ENCODE data around the gene TTYH3. TPM values are rescaled to one million over a fixed set of nuclear protein-coding genes. Genes with fewer than 3 reads are reported as not detected.
"Not testable (repeated sequence)": the region's sequence is repeated elsewhere in the genome, so short reads cannot be mapped to it uniquely, and the experiment has no call there.

The TTYH3 gene
- total RNA-seq, 1 experiment from 2014 or later: 278 TPM

DNA sequence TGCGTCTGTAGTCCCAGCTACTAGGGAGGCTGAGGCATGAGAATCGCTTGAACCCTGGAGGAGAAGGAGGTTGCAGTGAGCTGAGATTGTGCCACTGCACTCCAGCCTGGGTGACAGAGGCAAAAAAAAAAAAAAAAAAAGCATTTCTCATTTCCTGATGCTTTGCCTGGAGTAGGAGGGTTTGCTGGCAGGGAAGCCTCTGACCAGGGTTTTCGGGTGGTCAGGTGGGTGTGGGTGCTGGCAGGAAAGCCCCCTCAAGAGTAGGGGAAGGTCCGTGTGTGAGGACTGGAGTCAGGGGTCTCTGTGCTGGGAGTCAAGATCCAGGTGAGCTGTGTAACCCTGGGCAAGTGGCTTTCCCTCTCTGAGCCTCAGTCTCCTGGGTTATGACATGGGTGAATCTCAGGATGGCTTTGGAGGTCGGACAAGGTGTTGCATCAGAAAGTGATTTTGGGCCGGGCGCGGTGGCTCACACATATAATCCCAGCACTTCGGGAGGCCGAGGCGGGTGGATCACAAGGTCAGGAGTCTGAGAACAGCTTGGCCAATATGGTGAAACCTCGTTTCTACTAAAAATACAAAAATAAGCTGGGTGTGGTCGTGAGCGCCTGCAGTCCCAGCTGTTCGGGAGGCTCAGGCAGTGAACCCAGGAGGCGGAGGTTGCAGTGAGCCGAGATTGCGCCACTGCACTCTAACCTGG lies 59.4 kb downstream of the TTYH3 start:
- no peak for ATAC-seq
- TF ChIP-seq, protein P1, sequence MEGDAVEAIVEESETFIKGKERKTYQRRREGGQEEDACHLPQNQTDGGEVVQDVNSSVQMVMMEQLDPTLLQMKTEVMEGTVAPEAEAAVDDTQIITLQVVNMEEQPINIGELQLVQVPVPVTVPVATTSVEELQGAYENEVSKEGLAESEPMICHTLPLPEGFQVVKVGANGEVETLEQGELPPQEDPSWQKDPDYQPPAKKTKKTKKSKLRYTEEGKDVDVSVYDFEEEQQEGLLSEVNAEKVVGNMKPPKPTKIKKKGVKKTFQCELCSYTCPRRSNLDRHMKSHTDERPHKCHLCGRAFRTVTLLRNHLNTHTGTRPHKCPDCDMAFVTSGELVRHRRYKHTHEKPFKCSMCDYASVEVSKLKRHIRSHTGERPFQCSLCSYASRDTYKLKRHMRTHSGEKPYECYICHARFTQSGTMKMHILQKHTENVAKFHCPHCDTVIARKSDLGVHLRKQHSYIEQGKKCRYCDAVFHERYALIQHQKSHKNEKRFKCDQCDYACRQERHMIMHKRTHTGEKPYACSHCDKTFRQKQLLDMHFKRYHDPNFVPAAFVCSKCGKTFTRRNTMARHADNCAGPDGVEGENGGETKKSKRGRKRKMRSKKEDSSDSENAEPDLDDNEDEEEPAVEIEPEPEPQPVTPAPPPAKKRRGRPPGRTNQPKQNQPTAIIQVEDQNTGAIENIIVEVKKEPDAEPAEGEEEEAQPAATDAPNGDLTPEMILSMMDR (IDR thresholded peaks at IDR 0.05): no peak
- TF ChIP-seq REST (IDR thresholded peaks at IDR 0.05; ENCODE audit: insufficient read depth in 1 of 2, low read depth in 2 of 2, low read length in 1 of 2) (no peak), TCF7L2 (IDR thresholded peaks at IDR 0.05; ENCODE audit: low read depth, low read length) (no peak), POLR2AphosphoS5 (IDR thresholded peaks at IDR 0.05; ENCODE audit: low read depth, low read length) (no peak), SIN3A (IDR thresholded peaks at IDR 0.05; ENCODE audit: borderline replicate concordance, insufficient read depth, low read depth, low read length) (no peak)
- ChIA-PET POLR2A (no interaction called here), CTCF (interaction anchor here (0.7 to 1.6 kb wide), 2 partner anchors 10 to 29 kb away, joined by 4 to 7 read pairs; no protein-coding TSS in a partner anchor)
- intact Hi-C loops (cut with micrococcal nuclease; ENCODE audit: unreplicated experiment): no loop called here
- in situ Hi-C loops (cut with HindIII; ENCODE audit: low pct_unique_long_range_greater_than_20kb, low sequenced_read_pairs): no loop called here
- Histone ChIP-seq H3K36me3 (ENCODE audit: control insufficient read depth, insufficient read depth, low read length) (no peaks in the 10 kb centered on the region), H3K27me3 (ENCODE audit: control insufficient read depth, insufficient read depth, low read length) (peaks cover 3% of the 10 kb centered on the region; the same call in 1 of the 2 replicates), H3K4me1 (ENCODE audit: control insufficient read depth, insufficient read depth, low read length) (peaks cover 3% of the 10 kb centered on the region; the same call in 1 of the 2 replicates), H3K4me3 (ENCODE audit: low read depth in 2 of 2, low read length in 2 of 2) (no peak overlapping the region), H3K27ac (ENCODE audit: low read length) (no peak overlapping the region), H3K9me3 (ENCODE audit: control insufficient read depth, insufficient read depth, low read depth, low read length) (no peaks in the 10 kb centered on the region)
- no peak for DNase-seq (ENCODE audit: low read depth, low spot score)
- BruUV-seq (replicated peaks): no TSS peak

DNA sequence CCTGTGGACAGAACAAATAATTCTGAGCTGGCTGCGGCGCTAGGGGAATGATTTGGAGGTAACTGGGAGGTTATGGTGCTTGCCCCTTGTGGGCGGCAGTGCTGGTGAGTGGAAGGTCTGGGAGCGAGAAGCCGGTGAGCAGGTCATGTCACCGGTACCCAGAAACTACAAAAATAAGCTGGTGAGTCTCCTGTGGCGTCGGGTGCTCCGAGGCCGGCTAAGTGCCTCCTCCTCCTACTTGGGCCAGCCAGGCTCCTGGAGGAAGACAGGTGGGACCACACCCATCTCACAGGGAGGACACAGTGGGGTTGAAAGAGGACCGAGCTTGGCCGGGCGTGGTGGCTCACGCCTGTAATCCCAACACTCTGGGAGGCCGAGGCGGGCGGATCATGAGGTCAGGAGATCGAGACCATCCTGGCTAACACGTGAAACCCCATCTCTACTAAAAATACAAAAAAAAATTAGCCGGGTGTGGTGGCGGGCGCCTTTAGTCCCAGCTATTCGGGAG lies 60.2 kb downstream of the TTYH3 start:
- BruUV-seq (replicated peaks); intact Hi-C loops (cut with micrococcal nuclease; ENCODE audit: unreplicated experiment); in situ Hi-C loops (cut with HindIII; ENCODE audit: low pct_unique_long_range_greater_than_20kb, low sequenced_read_pairs): not testable (repeated sequence)

DNA sequence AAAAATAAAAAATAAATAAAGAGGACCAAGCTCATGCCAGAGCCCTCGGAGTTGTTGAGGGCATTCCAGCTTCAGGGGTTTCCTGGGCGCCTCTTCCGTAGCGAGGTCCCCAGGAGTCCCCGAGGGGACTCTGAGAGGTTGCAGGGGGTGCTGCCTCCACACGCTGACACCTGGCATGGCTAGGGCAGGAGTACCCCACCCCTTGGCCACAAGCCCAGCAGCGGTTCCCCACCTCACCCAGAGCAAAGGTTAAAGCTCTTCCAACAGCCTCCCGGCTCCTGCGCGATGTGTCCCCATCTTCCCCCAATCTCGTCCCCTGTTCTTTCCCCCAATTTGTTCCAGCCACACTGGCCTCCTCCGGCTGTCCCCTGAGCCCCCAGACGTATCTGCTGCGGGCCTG lies 60.8 kb downstream of the TTYH3 start:
- DNase-seq (ENCODE audit: low read depth, low spot score): no peak
- no peak overlapping the region for H3K27ac ChIP-seq (ENCODE audit: low read length)
- POLR2A ChIA-PET: interaction anchor here (0.5 kb wide), 1 partner anchor 36 kb away, joined by 3 read pairs; no protein-coding TSS in a partner anchor
- CTCF ChIA-PET: interaction anchor here (0.6 kb wide), 1 partner anchor 195 kb away, joined by 4 read pairs; no protein-coding TSS in a partner anchor
- no peak overlapping the region for H3K4me3 ChIP-seq (ENCODE audit: low read depth in 2 of 2, low read length in 2 of 2)
- H3K4me1 ChIP-seq (ENCODE audit: control insufficient read depth, insufficient read depth, low read length): peaks cover 3% of the 10 kb centered on the region; the same call in 1 of the 2 replicates
- BruUV-seq (replicated peaks): no TSS peak
- in situ Hi-C loops (cut with HindIII; ENCODE audit: low pct_unique_long_range_greater_than_20kb, low sequenced_read_pairs) (no loop called here), intact Hi-C loops (cut with micrococcal nuclease; ENCODE audit: unreplicated experiment) (no loop called here)
- ATAC-seq: no peak
- peaks cover 3% of the 10 kb centered on the region; the same call in 1 of the 2 replicates for H3K27me3 ChIP-seq (ENCODE audit: control insufficient read depth, insufficient read depth, low read length)
- no peaks in the 10 kb centered on the region for H3K9me3 ChIP-seq (ENCODE audit: control insufficient read depth, insufficient read depth, low read depth, low read length)
- H3K36me3 ChIP-seq (ENCODE audit: control insufficient read depth, insufficient read depth, low read length): no peaks in the 10 kb centered on the region
- TF ChIP-seq, protein P1 (IDR thresholded peaks at IDR 0.05): no peak
- no peak for TF ChIP-seq SIN3A (IDR thresholded peaks at IDR 0.05; ENCODE audit: borderline replicate concordance, insufficient read depth, low read depth, low read length)
- no peak for TF ChIP-seq POLR2AphosphoS5 (IDR thresholded peaks at IDR 0.05; ENCODE audit: low read depth, low read length)
- TF ChIP-seq REST (IDR thresholded peaks at IDR 0.05; ENCODE audit: insufficient read depth in 1 of 2, low read depth in 2 of 2, low read length in 1 of 2): no peak
- TF ChIP-seq TCF7L2 (IDR thresholded peaks at IDR 0.05; ENCODE audit: low read depth, low read length): no peak

More for the DNA sequence above, 60.2 kb downstream of the TTYH3 start:
- ATAC-seq; H3K4me3 ChIP-seq (ENCODE audit: low read depth in 2 of 2, low read length in 2 of 2); H3K27ac ChIP-seq (ENCODE audit: low read length); H3K36me3 ChIP-seq (ENCODE audit: control insufficient read depth, insufficient read depth, low read length); H3K4me1 ChIP-seq (ENCODE audit: control insufficient read depth, insufficient read depth, low read length); H3K9me3 ChIP-seq (ENCODE audit: control insufficient read depth, insufficient read depth, low read depth, low read length); H3K27me3 ChIP-seq (ENCODE audit: control insufficient read depth, insufficient read depth, low read length); DNase-seq (ENCODE audit: low read depth, low spot score): not testable (repeated sequence)
- ChIA-PET POLR2A (interaction anchor here (0.5 kb wide), 1 partner anchor 36 kb away, joined by 3 read pairs; no protein-coding TSS in a partner anchor), CTCF (interaction anchor here (0.7 to 1.6 kb wide), 2 partner anchors 11 to 28 kb away, joined by 4 to 7 read pairs; no protein-coding TSS in a partner anchor)

Measured in Panc1 (cell line).